GM21381 (cell line): Measurements from ENCODE around the gene NUP210L.

Source experiments
- ATAC-seq: cut with Tn5 transposase; IDR thresholded peaks from one replicate; pipeline ENCODE4 v1.9.1; 2021; ENCODE audit warnings: mild to moderate bottlenecking, moderate library complexity; ENCODE audit not compliant: unreplicated experiment

The NUP210L gene

GRCh38 chr1:154154534-154155191 lies at the start of gene NUP210L:
TSS of gene NUP210L (minus strand) at chr1:154155073.
- ATAC-seq = no peak

GRCh38 chr1:154199563-154199879 lies 44.6 kb upstream of the NUP210L start:
- no peak for ATAC-seq

- ATAC-seq = no peak
Observed at GRCh38 chr1:154198756-154199562, 44.1 kb upstream of the NUP210L start.

GRCh38 chr1:154193821-154194220 lies 38.9 kb upstream of the NUP210L start:
- no peak for ATAC-seq

GRCh38 chr1:154192476-154192875 lies 37.6 kb upstream of the NUP210L start:
- ATAC-seq = no peak

- no peak for ATAC-seq
Observed at GRCh38 chr1:154191990-154192461, 37.2 kb upstream of the NUP210L start, which contains the start of gene TPM3. TSS of gene TPM3 (minus strand) at chr1:154192100. CDS start at chr1:154192018, 82 bp downstream.

- no peak for ATAC-seq
Observed at GRCh38 chr1:154190550-154190949, 35.7 kb upstream of the NUP210L start.

- no peak for ATAC-seq
Observed at GRCh38 chr1:154186852-154187501, 32.1 kb upstream of the NUP210L start.

GRCh38 chr1:154186177-154186576 lies 31.3 kb upstream of the NUP210L start:
- no peak for ATAC-seq

GRCh38 chr1:154183046-154183915 lies 28.4 kb upstream of the NUP210L start:
- ATAC-seq = peak; percentile 71

- peak; percentile 45 for ATAC-seq
Observed at GRCh38 chr1:154182344-154183045, 27.6 kb upstream of the NUP210L start.

- ATAC-seq = no peak
Observed at GRCh38 chr1:154181944-154182343, 27.1 kb upstream of the NUP210L start.

- ATAC-seq = no peak
Observed at GRCh38 chr1:154179946-154180687, 25.2 kb upstream of the NUP210L start.

- no peak for ATAC-seq
Observed at GRCh38 chr1:154178911-154179811, 24.3 kb upstream of the NUP210L start.

GRCh38 chr1:154178013-154178412 lies 23.1 kb upstream of the NUP210L start:
- no peak for ATAC-seq

- ATAC-seq = no peak
Observed at GRCh38 chr1:154176337-154176736, 21.5 kb upstream of the NUP210L start.

GRCh38 chr1:154174654-154175053 lies 19.8 kb upstream of the NUP210L start:
- ATAC-seq = no peak

GRCh38 chr1:154171880-154172279 lies 17.0 kb upstream of the NUP210L start:
- ATAC-seq = no peak

GRCh38 chr1:154171223-154171583 lies 16.3 kb upstream of the NUP210L start:
- no peak for ATAC-seq
